ENCODE results near the gene SPATS1. TPM values are rescaled to one million over a fixed set of nuclear protein-coding genes. Genes with fewer than 3 reads are reported as not detected.
"Not testable (repeated sequence)": the region's sequence is repeated elsewhere in the genome, so short reads cannot be mapped to it uniquely, and the experiment has no call there.

The SPATS1 gene
- total and polyA plus RNA-seq, 3 donors from 2014 or later: 10.7 to 51.7 (median 13.1) TPM

DNA sequence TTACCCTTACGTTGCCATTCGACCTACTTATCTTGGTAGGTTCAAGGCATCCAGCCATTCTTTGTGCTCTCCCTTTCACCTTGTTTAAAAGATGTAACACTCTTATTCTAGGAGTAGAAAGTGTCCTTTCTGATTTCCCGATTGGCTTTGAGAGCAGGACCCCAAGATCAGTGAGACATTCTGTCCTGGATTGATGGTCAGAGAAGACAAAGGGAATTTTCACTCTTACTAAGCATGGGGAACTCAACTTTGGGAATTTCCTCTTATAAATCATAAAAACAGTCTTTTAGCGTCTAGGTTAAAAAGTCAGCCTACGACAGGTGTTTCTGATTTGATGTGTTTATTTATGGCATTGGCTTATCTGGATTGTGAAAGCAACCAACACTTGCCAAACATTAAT lies 26.5 kb upstream of the SPATS1 start:
- intact Hi-C loops (cut with DNase I; ENCODE audit: low total_unique reads): no loop called here
- DNase-seq: no peak
- no peaks in the 10 kb centered on the region for H3K36me3 ChIP-seq (ENCODE audit: low read depth, missing control alignments)
- 84 to 88% methylated on average over 5 of the region's 5 CpGs for WGBS, 2 donors
- TF ChIP-seq POLR2A (IDR thresholded peaks at IDR 0.05): no peak
- TF ChIP-seq, protein P1, sequence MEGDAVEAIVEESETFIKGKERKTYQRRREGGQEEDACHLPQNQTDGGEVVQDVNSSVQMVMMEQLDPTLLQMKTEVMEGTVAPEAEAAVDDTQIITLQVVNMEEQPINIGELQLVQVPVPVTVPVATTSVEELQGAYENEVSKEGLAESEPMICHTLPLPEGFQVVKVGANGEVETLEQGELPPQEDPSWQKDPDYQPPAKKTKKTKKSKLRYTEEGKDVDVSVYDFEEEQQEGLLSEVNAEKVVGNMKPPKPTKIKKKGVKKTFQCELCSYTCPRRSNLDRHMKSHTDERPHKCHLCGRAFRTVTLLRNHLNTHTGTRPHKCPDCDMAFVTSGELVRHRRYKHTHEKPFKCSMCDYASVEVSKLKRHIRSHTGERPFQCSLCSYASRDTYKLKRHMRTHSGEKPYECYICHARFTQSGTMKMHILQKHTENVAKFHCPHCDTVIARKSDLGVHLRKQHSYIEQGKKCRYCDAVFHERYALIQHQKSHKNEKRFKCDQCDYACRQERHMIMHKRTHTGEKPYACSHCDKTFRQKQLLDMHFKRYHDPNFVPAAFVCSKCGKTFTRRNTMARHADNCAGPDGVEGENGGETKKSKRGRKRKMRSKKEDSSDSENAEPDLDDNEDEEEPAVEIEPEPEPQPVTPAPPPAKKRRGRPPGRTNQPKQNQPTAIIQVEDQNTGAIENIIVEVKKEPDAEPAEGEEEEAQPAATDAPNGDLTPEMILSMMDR (IDR thresholded peaks at IDR 0.05): no peak
- no peaks in the 10 kb centered on the region for H3K27me3 ChIP-seq
- H3K4me1 ChIP-seq: peaks cover 7% of the 10 kb centered on the region
- no peak overlapping the region for H3K4me3 ChIP-seq
- H3K9me3 ChIP-seq: no peaks in the 10 kb centered on the region
- no peak overlapping the region for H3K27ac ChIP-seq

DNA sequence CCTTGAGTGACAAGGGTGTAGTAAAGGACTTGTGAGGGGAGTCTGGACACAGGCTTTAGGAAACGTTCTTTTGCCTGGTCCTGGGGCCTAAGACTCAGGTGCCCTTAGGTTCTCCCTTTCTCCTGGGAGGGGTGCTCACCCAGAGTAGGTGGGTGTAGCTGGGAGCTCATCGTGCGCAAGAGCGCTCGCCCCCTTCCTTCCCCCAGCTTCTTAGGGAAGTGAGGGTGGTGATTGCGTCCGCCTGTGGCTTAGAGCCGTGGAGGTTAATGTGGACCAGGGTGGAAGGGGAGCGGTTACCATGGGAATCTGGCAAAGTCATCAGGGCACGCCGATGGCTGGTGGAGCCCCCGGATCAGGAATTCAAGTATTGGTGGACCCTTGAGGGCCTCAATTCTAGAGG lies 26.0 kb upstream of the SPATS1 start:
- WGBS, 2 donors: 90 to 91% methylated on average over 11 to 12 of the region's 12 CpGs
- H3K27me3 ChIP-seq: no peaks in the 10 kb centered on the region
- H3K36me3 ChIP-seq (ENCODE audit: low read depth, missing control alignments): no peaks in the 10 kb centered on the region
- no peaks in the 10 kb centered on the region for H3K9me3 ChIP-seq
- H3K27ac ChIP-seq: no peak overlapping the region
- no peak overlapping the region for H3K4me3 ChIP-seq
- DNase-seq: no peak
- intact Hi-C loops (cut with DNase I; ENCODE audit: low total_unique reads): no loop called here
- TF ChIP-seq, protein P1 (IDR thresholded peaks at IDR 0.05): no peak
- no peak for TF ChIP-seq POLR2A (IDR thresholded peaks at IDR 0.05)
- peaks cover 7% of the 10 kb centered on the region for H3K4me1 ChIP-seq

DNA sequence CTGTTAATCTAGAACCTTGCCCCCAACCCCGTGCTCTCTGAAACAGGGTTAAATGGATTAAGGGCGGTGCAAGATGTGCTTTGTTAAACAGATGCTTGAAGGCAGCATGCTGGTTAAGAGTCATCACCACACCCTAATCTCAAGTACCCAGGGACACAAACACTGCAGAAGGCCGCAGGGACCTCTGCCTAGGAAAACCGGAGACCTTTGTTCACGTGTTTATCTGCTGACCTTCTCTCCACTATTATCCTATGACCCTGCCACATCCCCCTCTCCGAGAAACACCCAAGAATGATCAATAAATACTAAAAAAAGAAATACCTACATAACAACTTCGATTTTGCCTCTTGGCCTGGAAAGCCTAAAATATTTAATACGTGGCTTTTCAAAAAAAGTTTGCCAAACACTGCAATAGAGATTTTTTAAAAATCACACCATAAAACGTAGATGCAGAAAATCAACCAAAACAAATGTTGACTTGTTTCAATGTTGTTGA lies 25.3 kb upstream of the SPATS1 start:
- H3K27ac ChIP-seq; H3K9me3 ChIP-seq; intact Hi-C loops (cut with DNase I; ENCODE audit: low total_unique reads); DNase-seq; H3K4me1 ChIP-seq; H3K27me3 ChIP-seq; H3K36me3 ChIP-seq (ENCODE audit: low read depth, missing control alignments); H3K4me3 ChIP-seq: not testable (repeated sequence)
- WGBS, 2 donors: 81 to 83% methylated on average over 9 of the region's 9 CpGs

GRCh38 chr6:44321210-44321609 lies 21.2 kb upstream of the SPATS1 start:
- no peaks in the 10 kb centered on the region for H3K36me3 ChIP-seq (ENCODE audit: low read depth, missing control alignments)
- no peak overlapping the region for H3K27ac ChIP-seq
- no peak overlapping the region for H3K4me3 ChIP-seq
- no peak for TF ChIP-seq POLR2A (IDR thresholded peaks at IDR 0.05)
- TF ChIP-seq, protein P1 (IDR thresholded peaks at IDR 0.05): no peak
- no peaks in the 10 kb centered on the region for H3K4me1 ChIP-seq
- H3K9me3 ChIP-seq: no peaks in the 10 kb centered on the region
- WGBS, 2 donors: 88 to 90% methylated on average over 3 of the region's 3 CpGs
- intact Hi-C loops (cut with DNase I; ENCODE audit: low total_unique reads): no loop called here
- no peak for DNase-seq
- H3K27me3 ChIP-seq: no peaks in the 10 kb centered on the region

- Histone ChIP-seq H3K27ac (no peak overlapping the region), H3K27me3 (no peaks in the 10 kb centered on the region), H3K4me3 (no peak overlapping the region), H3K4me1 (no peaks in the 10 kb centered on the region), H3K9me3 (no peaks in the 10 kb centered on the region), H3K36me3 (ENCODE audit: low read depth, missing control alignments) (no peaks in the 10 kb centered on the region)
- no peak for TF ChIP-seq POLR2A (IDR thresholded peaks at IDR 0.05)
- TF ChIP-seq, protein P1 (IDR thresholded peaks at IDR 0.05): no peak
- DNase-seq: no peak
- intact Hi-C loops (cut with DNase I; ENCODE audit: low total_unique reads): no loop called here
Measured at GRCh38 chr6:44327096-44327495, 15.4 kb upstream of the SPATS1 start.
